GM12873 (cell line): ENCODE results near the gene PROZ.

Experiments
- CTCF ChIP-seq: IDR thresholded peaks from 2 replicates; pipeline ENCODE4 v1.5.1; 2012; ENCODE audit warnings: low read depth, mild to moderate bottlenecking, moderate library complexity, low read length, control low read depth; ENCODE audit not compliant: insufficient read depth; ENCODE audit errors: missing control alignments

The PROZ gene

GRCh38 chr13:113142876-113143275 lies 15.6 kb upstream of the PROZ start:
- no peak for TF ChIP-seq CTCF

- no peak for TF ChIP-seq CTCF
Observed at GRCh38 chr13:113143466-113144254, 14.8 kb upstream of the PROZ start.

- TF ChIP-seq CTCF, result no peak
Observed at GRCh38 chr13:113144255-113144629, 14.2 kb upstream of the PROZ start.

- TF ChIP-seq CTCF, result no peak
Observed at GRCh38 chr13:113145496-113145895, 13.0 kb upstream of the PROZ start.

- no peak for TF ChIP-seq CTCF
Observed at GRCh38 chr13:113145911-113146598, 12.4 kb upstream of the PROZ start.

- no peak for TF ChIP-seq CTCF
Observed at GRCh38 chr13:113146750-113147149, 11.7 kb upstream of the PROZ start.

GRCh38 chr13:113147206-113147605 lies 11.2 kb upstream of the PROZ start:
- TF ChIP-seq CTCF, result no peak
